ENCODE data around the gene MDM2.

GRCh38 chr12:68844318-68844745, 36.4 kb downstream of the MDM2 start:
- TF ChIP-seq POLR2A (IDR thresholded peaks at IDR 0.05; ENCODE audit: low read length), result no peak
- TF ChIP-seq GATA1 (IDR thresholded peaks at IDR 0.05; ENCODE audit: low read depth, low read length), result no peak

Measured in erythroblast (primary cell).